NCI-H1105 treated with DMSO at 0.1 percent for 48 hours (cell line): ENCODE results near the gene PYDC1.
"Not testable (repeated sequence)": the region's sequence is repeated elsewhere in the genome, so short reads cannot be mapped to it uniquely, and the experiment has no call there.

Experiments used
- DNase-seq: peaks from one replicate; lab custom pipeline; 2025; lab: John Stamatoyannopoulos, UW

PYDC1 gene

GRCh38 chr16:31221357-31222160, 4.6 kb upstream of the PYDC1 start:
- no peak for DNase-seq

GRCh38 chr16:31219154-31219741, 2.3 kb upstream of the PYDC1 start:
- no peak for DNase-seq

GRCh38 chr16:31217136-31217530, 198 bp upstream of the PYDC1 start:
- DNase-seq: no peak

GRCh38 chr16:31215287-31216162, 1.4 kb downstream of the PYDC1 start:
- DNase-seq: peak; percentile 37

GRCh38 chr16:31214708-31215286, 2.1 kb downstream of the PYDC1 start:
- DNase-seq: peak; percentile 21

- no peak for DNase-seq
Observed at GRCh38 chr16:31213877-31214707, 2.8 kb downstream of the PYDC1 start, which contains the start of gene TRIM72. Gene TRIM72 (plus strand): TSS chr16:31214119. CDS start chr16:31214739, 620 bp downstream.

- no peak for DNase-seq
Observed at GRCh38 chr16:31213342-31213741, 3.6 kb downstream of the PYDC1 start.

- DNase-seq: no peak
Observed at GRCh38 chr16:31206776-31207175, 10.2 kb downstream of the PYDC1 start.

- no peak for DNase-seq
Observed at GRCh38 chr16:31204871-31205666, 11.9 kb downstream of the PYDC1 start.

- no peak for DNase-seq
Observed at GRCh38 chr16:31202414-31203375, 14.2 kb downstream of the PYDC1 start, which contains the start of gene PYCARD. Gene PYCARD (minus strand): TSS chr16:31202760. CDS start chr16:31202690, 70 bp downstream.

- DNase-seq: peak; percentile 22
Observed at GRCh38 chr16:31201582-31202413, 15.1 kb downstream of the PYDC1 start.

GRCh38 chr16:31200821-31201568, 15.9 kb downstream of the PYDC1 start:
- DNase-seq: no peak

GRCh38 chr16:31200111-31200510, 16.8 kb downstream of the PYDC1 start:
- DNase-seq: not testable (repeated sequence)

- DNase-seq: no peak
Observed at GRCh38 chr16:31199430-31200041, 17.4 kb downstream of the PYDC1 start.

- no peak for DNase-seq
Observed at GRCh38 chr16:31198207-31198882, 18.6 kb downstream of the PYDC1 start.

- DNase-seq: no peak
Observed at GRCh38 chr16:31196324-31197088, 20.4 kb downstream of the PYDC1 start.
